MM.1S (cell line): ENCODE measurements around the gene FUT3.

Source experiments
- DNase-seq: peaks from one replicate; pipeline ENCODE4 v3.0.0-alpha.2; 2015
- H2AFZ ChIP-seq: fragments of 300-600 bp; sonication (generic); 2 replicates; pipeline ENCODE4 v1.6.0; 2016; ENCODE audit warnings: antibody characterized with exemption, low read length
- H3F3A ChIP-seq: fragments of 300-600 bp; sonication (generic); 2 replicates; pipeline ENCODE4 v1.6.1; 2016; ENCODE audit warnings: mild to moderate bottlenecking, antibody characterized with exemption, low read length, moderate library complexity, mixed read lengths; ENCODE audit not compliant: insufficient read depth
- H3K27ac ChIP-seq: fragments of 300-600 bp; sonication (generic); 2 replicates; pipeline ENCODE4 v1.5.1; 2016; ENCODE audit warnings: mild to moderate bottlenecking, low read length
- H3K27me3 ChIP-seq: fragments of 300-600 bp; sonication (generic); replicated peaks from 2 replicates; pipeline ENCODE4 v1.6.0; 2016; ENCODE audit warnings: low read length; ENCODE audit not compliant: insufficient read depth
- H3K36me3 ChIP-seq: fragments of 300-600 bp; sonication (generic); replicated peaks from 2 replicates; pipeline ENCODE4 v1.6.1; 2016; ENCODE audit warnings: mild to moderate bottlenecking, low read length, mixed read lengths; ENCODE audit not compliant: insufficient read depth
- H3K4me1 ChIP-seq: fragments of 300-600 bp; sonication (generic); 2 replicates; pipeline ENCODE4 v1.6.1; 2016; ENCODE audit warnings: low read length, mixed read lengths
- H3K4me2 ChIP-seq: fragments of 300-600 bp; sonication (generic); 2 replicates; pipeline ENCODE4 v1.6.0; 2016; ENCODE audit warnings: low read depth, low read length
- H3K4me3 ChIP-seq: fragments of 300-600 bp; sonication (generic); 2 replicates; pipeline ENCODE4 v1.5.1; 2016; ENCODE audit warnings: low read length, mixed read lengths
- H3K79me2 ChIP-seq: fragments of 300-600 bp; sonication (generic); 2 replicates; pipeline ENCODE4 v1.6.1; 2016; ENCODE audit warnings: mixed run types, low read length, mixed read lengths
- H3K9ac ChIP-seq: fragments of 300-600 bp; sonication (generic); 2 replicates; pipeline ENCODE4 v1.6.1; 2016; ENCODE audit warnings: low read length, mixed read lengths
- H3K9me2 ChIP-seq: fragments of 300-600 bp; sonication (generic); replicated peaks from 2 replicates; pipeline ENCODE4 v1.6.1; 2016; ENCODE audit warnings: mild to moderate bottlenecking, low read length, mixed read lengths; ENCODE audit not compliant: insufficient read depth
- H3K9me3 ChIP-seq: fragments of 300-600 bp; sonication (generic); replicated peaks from 2 replicates; pipeline ENCODE4 v1.6.1; 2016; ENCODE audit warnings: mild to moderate bottlenecking, low read length, mixed read lengths; ENCODE audit not compliant: insufficient read depth
- H4K20me1 ChIP-seq: fragments of 300-600 bp; sonication (generic); 2 replicates; pipeline ENCODE4 v1.6.1; 2016; ENCODE audit warnings: mild to moderate bottlenecking, low read length, moderate library complexity, mixed read lengths; ENCODE audit not compliant: insufficient read depth
- CTCF ChIP-seq: fragments of 300-600 bp; sonication (generic); IDR thresholded peaks from 2 replicates; pipeline ENCODE4 v1.5.1; 2016; ENCODE audit warnings: antibody characterized with exemption, low read length, mixed read lengths
- EZH2 ChIP-seq: fragments of 300-600 bp; sonication (generic); optimal IDR thresholded peaks from 2 replicates; pipeline ENCODE3; 2017; ENCODE audit warnings: low read depth, mild to moderate bottlenecking, antibody characterized with exemption, low read length, mixed read lengths
- EZH2phosphoT487 ChIP-seq: fragments of 300-600 bp; sonication (generic); IDR thresholded peaks from 2 replicates; pipeline ENCODE4 v1.6.1; 2018; ENCODE audit warnings: antibody characterized with exemption, low read length

Gene FUT3

GRCh38 chr19:5793188-5793587, 58.1 kb downstream of the FUT3 start:
- Histone ChIP-seq H3K79me2 (peaks cover 16% of the 10 kb centered on the region), H3K4me1 (no peaks in the 10 kb centered on the region; the same call in 1 of the 2 replicates), H3F3A (no peaks in the 10 kb centered on the region), H3K9me2 (no peaks in the 10 kb centered on the region), H4K20me1 (no peaks in the 10 kb centered on the region), H3K27me3 (peaks cover 24% of the 10 kb centered on the region), H3K4me3 (no peak overlapping the region), H3K27ac (no peak overlapping the region), H3K9me3 (no peaks in the 10 kb centered on the region), H3K36me3 (no peaks in the 10 kb centered on the region), H2AFZ (no peak overlapping the region), H3K4me2 (no peak overlapping the region), H3K9ac (no peak overlapping the region)
- no peak for TF ChIP-seq CTCF
- no peak for TF ChIP-seq EZH2phosphoT487
- TF ChIP-seq EZH2 = no peak
- DNase-seq = no peak
